Stimulated activated CD4-positive, alpha-beta T cell treated with anti-CD3 and anti-CD28 coated beads, Interleukin-2, amount 100 ng/mL, for 24 hours (primary cell): ENCODE data around the gene CES4A.
"Not testable (repeated sequence)": the region's sequence is repeated elsewhere in the genome, so short reads cannot be mapped to it uniquely, and the experiment has no call there.

Experiments used
- DNase-seq, 2 donors: peaks; one replicate each; pipeline ENCODE4 v3.0.0-alpha.2; 2020

CES4A gene

DNA sequence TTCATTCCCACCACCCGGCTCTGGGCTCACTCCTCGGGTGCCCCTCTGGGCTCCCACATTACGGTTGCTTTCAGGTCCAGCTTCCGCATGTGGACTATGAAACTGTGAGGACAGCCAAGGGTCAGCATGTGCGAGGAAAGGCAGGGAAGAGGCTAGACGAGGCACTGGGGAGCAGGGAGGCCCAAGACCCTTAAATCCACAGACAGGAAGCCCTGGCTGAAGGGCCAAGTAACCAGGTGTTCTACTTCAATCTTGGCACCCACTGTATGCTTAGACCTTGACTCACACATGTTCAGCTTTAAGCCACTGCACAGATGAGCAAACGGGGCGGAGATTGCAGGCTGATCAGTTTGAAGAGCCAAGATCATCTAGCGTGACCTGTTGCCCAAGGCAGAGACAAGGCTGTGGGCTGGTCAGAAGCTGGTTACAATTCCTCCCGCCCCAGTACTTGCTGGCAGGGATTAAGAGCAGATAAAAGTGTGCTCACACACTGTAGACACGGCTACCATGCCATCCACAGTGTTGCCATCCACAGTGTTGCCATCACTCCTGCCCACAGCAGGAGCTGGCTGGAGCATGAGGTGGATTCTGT, at the start of gene CES4A:
Gene CES4A (plus strand): TSS at position 393 of the 592 bp plus-strand sequence. CDS start 184 bp downstream, at position 577.
- DNase-seq = no peak

DNA sequence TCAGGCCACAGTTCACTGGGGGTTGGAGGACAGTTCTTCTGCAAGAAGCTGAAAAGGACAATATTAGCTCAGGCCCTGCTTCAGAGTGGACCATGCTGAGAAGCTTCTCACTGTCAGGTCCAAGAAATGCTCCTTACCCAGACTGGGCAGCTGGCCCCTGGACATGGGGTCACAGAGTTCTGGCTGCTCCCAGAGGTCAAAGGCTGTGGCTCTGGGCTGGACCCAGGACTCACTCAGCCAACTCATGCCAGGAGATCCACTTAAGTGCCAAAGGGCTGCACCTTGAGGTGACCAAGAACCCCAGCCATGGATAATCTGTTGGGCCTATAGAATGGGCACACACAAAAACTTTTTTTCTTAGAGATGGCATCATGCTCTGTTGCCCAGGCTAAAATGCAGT, 49.0 kb upstream of the CES4A start:
- DNase-seq = no peak

DNA sequence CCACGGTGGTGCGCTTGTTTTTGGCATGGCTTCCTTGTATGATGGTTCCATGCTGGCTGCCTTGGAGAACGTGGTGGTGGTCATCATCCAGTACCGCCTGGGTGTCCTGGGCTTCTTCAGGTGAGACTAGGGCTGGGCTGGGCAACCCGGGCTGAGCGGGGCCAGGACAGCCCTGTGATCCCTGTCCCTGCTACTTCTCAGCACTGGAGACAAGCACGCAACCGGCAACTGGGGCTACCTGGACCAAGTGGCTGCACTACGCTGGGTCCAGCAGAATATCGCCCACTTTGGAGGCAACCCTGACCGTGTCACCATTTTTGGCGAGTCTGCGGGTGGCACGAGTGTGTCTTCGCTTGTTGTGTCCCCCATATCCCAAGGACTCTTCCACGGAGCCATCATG, 48.2 kb upstream of the CES4A start:
- DNase-seq = no peak

DNA sequence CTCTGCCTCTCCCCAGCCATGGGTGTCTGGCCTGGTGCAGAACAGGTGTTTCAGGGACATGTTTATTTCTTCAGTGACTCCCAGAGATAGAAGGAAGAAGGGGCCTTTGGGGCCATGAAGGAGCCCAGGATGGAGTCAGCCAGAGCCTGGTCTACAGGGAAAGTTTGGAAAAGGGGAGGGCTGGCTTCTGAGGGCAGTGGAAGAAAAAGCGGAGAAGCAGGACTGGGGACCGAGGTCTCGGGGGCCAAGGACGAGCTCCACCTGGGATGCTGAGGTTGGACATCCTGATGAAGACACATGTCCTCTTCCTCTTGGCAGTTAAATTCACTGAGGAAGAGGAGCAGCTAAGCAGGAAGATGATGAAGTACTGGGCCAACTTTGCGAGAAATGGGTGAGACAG, 45.4 kb upstream of the CES4A start:
- DNase-seq = no peak

DNA sequence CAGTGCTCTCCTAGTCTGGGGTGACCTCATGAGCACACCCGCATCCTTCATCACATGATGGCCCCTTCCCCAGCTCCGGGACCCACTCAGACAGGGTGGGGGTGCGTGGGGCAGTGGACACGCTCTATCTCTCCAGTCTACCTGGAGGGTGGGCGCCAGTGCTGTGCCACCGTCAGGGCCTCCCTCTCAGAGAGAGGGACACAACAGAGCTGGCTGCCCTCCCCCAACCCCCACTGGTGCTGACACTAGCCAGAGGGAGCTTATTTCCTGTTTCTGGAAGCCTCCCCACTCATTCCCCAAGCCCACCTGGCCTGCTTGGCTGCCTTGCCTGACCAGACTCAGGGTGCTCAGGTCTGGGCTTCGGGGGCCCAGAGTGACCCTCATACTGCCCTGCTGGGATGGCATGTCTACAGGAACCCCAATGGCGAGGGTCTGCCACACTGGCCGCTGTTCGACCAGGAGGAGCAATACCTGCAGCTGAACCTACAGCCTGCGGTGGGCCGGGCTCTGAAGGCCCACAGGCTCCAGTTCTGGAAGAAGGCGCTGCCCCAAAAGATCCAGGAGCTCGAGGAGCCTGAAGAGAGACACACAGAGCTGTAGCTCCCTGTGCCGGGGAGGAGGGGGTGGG, 44.8 kb upstream of the CES4A start:
- DNase-seq = no peak

DNA sequence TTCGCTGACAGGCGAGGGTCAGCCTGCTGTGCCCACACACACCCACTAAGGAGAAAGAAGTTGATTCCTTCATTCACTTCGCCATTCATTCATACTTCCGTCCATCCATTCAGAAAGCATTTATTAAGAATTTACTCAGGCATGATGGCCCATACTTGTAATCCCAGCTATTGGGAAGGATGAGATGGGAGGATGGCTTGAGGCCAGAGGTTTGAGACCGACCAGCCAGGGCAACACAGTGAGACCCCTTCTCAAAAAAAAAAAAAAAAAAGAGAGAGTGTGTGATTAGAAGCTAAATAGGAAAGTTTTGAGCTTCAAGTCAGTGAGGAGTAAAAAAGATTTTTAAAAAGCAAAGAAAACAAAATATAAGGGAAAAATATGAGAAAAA, 44.3 kb upstream of the CES4A start:
- DNase-seq = no peak

DNA sequence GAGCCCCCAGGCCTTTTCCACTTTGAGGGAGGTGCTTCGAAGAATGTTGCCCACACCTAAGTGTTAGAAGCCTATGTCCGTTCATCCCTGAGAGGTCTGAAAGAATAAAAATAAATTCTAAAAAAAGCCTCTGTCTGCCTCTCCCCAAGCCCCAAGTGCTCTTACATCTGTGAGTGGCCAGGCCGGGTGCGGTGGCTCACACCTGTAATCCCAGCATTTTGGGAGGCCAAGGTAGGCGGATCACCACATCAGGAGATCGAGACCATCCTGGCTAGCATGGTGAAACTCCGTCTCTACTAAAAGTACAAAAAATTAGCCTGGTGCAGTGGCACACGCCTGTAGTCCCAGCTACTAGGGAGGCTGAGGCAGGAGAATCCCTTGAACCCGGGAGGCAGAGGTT, 43.4 kb upstream of the CES4A start:
- not testable (repeated sequence) for DNase-seq

DNA sequence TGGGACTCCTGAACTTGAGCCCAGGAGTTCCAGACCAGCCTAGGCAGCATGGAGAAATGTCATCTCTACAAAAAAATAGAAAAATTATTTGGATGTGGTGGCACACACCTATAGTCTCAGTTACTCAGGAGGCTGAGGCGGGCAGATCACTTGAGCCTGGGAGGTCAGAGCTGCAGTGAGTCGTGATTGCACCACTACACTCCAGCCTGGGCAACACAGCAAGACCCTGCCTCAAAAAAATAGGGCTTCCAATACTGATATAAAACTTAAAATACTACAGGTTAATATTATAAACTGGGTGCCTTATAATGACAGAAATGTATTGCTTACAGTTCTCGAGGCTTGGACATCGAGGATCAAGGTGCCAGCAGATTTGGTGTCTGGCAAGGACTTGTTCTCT, 42.5 kb upstream of the CES4A start:
- DNase-seq = no peak

DNA sequence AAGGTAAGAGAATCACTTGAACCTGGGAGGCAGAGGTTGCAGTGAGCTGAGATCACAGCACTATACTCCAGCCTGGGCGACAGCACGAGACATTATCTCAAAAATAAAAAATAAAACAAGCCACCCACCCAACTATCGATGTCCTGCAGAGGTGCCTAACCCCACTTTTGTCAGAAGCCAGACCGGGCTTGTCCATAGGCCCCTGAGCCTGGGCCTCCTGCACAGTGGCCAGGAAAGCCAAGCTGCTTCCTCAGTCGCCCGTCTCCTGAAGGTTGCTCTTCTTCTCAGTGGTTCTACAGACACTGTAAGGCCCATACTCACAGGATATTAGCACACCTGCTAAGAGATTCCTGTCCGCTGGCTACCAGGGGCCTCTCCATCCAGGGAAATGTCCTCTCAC, 41.8 kb upstream of the CES4A start:
- no peak for DNase-seq

DNA sequence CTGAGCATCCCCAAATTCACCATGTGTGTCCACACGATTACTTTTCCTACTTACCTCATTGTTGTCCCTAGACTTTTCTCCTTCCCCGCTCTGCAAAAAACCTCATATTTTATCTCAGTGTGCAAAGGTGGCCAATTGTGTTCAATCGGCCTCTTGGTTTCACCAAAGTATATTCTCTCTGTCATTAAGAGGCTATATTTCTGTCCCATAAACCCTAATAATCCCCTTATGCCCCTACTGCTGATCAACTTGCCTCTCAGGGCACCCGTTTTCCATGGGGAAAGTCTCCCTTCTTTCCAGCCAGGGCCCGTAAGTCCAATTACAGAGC, 41.5 kb upstream of the CES4A start:
- DNase-seq = no peak

DNA sequence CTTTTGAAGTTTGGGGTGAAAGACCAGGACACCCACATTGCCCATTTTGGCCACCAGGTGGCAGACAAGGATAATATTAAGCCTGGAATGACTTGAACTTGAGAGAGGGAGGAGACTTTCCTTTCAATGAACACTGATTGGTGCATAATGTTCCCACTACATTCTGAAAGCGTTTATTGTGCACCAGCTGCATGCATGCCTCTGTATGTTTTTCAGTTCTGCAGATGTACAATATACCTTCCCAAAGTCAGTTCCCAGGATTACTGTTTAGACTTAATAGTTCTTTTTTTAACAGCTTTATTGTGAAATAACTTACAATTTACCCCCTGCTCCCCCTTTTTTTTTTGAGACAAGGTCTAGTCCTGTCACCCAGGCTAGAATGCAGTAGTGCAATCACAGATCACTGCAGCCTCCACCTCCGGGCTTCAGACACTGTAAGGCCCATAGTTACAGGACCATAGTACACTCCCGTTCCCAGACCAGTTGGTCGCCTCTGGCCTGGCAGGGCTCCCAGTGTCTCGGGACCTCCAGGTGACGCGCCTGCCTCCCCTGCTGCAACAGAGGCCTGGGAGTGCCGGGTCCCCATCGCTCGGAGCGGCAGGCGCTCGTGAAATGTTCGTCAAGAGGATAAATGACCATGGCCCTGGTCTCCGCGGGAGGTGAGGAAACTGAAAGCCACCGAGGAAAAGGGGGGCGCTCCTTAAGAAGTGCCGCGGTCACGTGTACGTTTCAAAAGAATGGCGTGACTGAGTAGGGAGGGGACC, 40.9 kb upstream of the CES4A start:
- DNase-seq = peak; percentile 90 to 91

DNA sequence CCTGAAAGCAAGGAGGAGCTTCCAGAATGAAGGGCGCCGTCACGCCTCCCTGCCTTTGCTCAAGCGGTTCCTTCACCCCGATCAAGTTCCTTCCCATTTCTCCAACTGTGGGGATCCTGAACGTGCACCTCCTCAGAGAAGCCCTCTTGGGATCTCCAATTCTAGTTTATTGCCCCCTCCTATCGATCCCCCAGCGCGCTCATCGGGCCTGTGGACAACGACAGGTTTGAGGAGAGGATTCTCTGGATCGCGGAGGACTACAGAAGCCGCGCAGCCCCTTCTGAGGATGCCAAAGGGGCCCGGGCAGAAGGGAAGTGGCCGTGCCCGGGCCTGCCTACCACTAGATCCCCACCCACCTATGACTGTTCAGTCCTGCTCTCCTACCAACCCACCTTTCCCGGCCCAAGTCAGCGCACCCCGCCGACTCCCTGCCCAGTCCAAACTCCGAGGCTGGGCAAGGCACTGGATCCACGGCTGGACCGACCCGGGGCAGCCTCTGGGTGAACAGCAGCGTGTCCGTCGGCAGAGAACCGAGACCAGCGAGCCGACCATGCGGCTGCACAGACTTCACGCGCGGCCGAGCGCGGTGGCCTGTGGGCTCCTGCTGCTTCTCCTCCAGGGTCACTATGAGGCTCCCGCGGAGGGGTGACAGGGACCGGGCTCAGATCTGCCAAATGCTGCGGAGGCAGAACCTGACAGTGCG, 40.1 kb upstream of the CES4A start:
- no peak for DNase-seq

DNA sequence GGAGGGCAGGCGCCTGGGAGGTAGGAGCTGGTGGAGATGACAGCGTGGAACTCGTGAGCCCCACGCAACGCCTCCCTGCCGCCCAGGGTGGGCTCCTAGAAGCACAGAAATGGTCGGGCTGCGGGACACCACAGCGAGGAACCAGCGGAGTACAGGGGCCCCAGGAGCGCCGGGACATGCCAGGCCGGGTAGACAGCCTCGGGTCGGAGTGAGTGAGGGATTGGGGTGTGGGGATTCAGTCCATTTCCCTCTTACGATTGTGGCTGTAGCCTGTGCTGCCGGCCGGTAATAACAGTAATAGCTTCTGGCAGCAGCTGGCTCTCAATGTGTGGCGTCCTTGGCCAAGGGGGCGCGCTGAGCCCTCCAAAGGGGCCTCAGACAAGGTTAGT, 39.6 kb upstream of the CES4A start:
- DNase-seq = no peak

DNA sequence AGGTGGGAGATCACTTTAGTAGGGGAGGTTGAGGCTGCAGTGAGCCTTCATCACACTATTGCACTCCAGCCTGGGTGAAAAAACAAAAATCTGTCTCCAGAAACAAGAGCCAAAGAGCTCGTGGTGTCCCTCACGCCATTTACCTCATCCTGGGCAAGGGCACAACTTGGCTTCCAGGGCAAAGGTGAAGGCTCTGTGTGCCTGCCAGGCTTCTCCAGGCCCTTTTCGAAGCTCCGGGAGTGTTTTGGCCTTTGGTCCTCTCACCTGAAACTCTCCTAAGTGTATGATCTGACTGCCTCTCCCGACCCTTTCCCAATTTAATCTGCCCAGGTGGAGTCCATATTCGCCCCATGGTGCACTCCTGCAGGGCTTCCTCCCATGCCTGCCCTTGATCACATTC, 38.9 kb upstream of the CES4A start:
- DNase-seq = no peak

DNA sequence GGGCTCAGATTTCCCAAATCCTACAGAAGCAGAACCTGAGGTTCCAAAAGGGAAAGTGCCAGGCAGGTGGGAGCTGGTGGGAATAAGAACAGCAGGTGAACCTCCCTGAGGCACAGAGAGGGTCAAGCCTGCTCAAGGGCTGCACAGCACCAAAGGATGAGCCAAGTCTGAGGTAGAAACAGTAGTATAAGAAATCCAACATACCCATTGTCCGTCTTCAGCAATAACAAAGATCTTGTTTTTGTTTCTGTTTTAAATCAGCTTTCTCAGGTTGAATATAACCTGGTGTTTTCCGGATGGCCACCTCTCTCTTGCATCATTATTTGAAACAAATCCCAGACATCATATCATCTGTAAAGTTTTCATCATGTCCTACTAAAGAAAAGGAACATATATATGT, 38.0 kb upstream of the CES4A start:
- no peak for DNase-seq

DNA sequence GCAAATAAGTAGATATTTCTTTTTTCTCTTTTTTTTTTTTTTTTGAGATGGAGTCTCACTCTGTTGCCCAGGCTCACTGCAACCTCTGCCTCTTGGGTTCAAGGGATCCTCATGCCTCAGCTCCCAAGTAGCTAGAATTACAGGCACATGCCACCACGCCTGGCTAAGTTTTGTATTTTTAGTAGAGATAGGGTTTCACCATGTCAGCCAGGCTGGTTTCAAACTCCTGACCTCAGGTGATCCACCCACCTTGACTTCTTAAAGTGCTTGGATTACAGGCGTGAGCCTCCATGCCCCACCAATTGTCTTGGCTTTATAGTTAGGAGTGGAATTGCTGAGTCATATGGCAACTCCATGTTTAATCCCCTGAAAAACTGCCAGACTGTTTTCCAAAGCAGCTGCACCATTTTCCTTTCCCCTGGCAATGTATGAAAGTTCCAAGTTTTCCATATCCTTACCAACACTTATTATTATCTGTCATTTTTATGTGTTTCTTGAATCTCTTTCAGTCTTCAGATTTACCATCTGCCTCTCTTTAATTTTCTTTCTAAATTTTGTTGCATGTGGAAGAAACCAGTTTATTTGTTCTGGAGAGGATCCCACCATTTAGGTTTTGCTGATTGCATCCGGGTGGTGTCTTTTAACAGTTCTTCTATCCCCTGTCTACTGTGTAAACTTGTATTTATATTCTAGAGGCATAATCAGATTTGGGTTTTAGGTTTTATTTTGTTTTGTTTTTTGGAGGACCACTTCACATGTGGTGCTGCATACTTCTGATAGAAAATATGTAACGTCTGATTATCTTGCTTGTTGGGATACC, 37.2 kb upstream of the CES4A start:
- no peak for DNase-seq

DNA sequence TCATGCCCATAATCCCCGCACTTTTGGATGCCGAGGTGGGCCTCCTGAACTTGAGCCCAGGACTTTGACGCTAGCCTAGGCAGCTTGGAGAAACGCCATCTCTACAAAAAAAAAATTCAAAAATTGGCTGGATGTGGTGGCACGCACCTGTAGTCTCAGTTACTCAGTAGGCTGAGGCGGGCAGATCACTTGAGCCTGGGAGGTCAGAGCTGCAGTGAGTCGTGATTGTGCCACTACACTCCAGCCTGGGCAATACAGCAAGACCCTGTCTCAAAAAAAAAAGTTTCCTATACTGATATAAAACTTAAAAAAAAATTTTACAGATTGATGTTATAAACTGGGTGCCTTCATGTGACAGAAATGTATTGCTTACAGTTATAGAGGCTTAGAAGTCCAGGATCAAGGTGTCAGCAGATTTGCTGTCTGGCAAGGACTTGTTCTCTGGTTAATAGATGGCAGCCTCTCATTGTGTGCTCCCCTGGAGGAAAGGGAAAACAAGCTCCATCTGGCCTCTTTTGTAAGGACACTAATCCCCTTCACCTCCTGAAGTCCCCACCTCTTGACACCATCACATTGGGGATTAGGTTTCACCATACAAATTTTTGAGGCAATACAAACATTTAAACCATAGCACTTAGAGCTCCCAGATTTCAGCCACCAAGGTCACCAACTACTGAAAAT, 35.8 kb upstream of the CES4A start:
- no peak for DNase-seq

DNA sequence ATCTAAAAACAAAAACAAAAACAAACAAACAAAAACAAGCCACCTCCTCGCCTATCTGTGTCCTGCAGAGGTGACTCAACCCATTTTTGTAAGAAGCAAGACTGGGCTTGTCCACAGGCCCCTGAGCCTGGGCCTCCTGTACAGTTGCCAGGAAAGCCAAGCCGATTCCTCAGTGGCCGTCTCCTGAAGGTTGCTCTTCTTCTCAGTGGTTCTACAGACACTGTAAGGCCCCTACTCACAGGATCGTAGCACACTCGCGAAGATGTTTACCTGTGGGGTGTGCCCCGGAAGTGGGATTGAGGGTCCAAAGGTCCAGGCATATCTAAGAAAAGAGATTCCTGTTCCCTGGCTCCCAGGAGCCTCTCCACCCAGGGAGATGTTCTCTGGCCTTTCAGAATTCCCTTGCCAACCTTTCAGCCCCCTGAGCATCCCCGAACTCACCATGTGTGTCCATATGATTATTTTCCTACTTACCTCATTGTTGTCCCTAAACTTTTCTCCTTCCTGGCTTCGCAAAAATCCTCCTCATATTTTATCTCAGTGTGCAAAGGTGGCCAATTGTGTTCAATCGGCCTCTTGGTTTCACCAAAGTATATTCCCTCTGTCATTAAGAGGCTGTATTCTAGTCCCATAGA, 34.8 kb upstream of the CES4A start:
- no peak for DNase-seq

DNA sequence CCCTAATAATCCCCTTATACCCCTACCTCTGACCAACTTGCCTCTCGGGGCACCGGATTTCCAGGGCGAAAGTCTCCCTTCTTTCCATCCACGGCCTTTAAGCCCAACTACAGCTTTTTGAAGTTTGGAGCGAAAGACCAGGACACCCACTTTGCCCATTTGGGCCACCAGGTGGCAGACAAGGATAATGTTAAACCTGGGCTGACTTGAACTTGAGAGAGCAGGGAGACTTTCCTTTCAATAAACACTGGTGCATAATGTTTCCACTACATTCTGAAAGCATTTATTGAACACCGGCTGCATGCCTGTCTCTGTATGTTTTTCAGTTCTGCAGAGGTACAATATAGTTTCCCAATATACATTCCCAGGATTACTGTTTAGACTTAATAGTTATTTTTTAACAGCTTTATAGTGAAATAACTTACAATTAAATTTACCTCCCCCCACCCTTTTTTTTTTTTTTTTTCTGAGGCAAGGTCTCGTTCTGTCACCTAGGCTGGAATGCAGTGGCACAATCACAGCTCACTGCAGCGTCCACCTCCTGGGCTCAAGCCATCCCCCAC, 34.2 kb upstream of the CES4A start:
- peak; percentile 83 to 84 for DNase-seq

DNA sequence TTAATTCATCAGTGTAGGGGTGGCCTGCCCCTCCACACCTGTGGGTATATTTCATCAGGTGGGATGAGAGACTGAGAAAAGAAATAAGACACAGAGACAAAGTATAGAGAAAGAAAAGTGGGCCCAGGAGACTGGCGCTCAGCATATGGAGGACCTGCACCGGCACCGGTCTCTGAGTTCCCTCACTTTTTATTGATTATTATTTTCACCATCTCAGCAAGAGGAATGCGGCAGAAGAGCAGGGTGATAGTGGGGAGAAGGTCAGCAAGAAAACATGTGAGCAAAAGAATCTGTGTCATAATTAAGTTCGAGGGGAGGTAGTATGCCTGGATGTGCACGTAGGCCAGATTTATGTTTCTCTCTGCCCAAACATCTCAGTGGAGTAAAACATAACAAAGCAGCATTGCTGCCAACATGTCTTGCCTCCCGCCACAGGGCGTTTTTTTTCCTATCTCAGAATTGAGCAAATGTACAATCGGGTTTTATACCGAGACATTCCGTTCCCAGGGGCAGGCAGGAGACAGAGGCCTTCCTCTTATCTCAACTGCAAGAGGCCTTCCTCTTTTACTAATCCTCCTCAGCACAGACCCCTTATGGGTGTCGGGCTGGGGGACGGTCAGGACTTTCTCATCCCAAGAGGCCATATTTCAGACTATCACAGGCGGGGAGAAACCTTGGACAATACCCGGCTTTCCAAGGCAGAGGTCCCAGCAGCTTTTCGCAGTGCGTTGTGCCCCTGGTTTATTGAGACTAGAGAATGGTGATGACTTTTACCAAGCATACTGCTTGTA, 32.8 kb upstream of the CES4A start:
- not testable (repeated sequence) for DNase-seq

DNA sequence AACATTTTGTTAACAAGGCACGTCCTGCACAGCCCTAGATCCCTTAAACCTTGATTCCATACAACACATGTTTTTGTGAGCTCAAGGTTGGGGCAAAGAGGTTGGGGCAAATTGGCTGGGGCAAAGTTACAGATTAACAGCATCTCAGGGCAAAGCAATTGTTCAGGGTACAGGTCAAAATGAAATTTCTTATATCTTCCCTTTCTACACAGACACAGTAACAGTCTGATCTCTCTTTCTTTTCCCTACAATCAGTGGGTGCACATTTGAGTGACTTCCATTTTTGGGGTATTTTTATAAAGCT, 32.3 kb upstream of the CES4A start:
- DNase-seq = not testable (repeated sequence)
